Measurements from ENCODE around the gene SPRY1.

SPRY1 gene

GRCh38 chr4:123396307-123397143 lies at the start of gene SPRY1:
SPRY1 (plus strand) TSS chr4:123396795; CDS start chr4:123401592, 4,797 bp downstream.
- peak; percentile 18 for DNase-seq

- DNase-seq = no peak
Observed at GRCh38 chr4:123346951-123347350, 49.6 kb upstream of the SPRY1 start.

GRCh38 chr4:123348946-123349345 lies 47.6 kb upstream of the SPRY1 start:
- DNase-seq = no peak

GRCh38 chr4:123349421-123350190 lies 47.0 kb upstream of the SPRY1 start:
- DNase-seq = no peak

- no peak for DNase-seq
Observed at GRCh38 chr4:123350191-123350544, 46.4 kb upstream of the SPRY1 start.

- no peak for DNase-seq
Observed at GRCh38 chr4:123350726-123351125, 45.9 kb upstream of the SPRY1 start.

- no peak for DNase-seq
Observed at GRCh38 chr4:123351713-123352112, 44.9 kb upstream of the SPRY1 start.

GRCh38 chr4:123352240-123352945 lies 44.2 kb upstream of the SPRY1 start:
- DNase-seq = no peak

- DNase-seq = no peak
Observed at GRCh38 chr4:123352966-123353365, 43.6 kb upstream of the SPRY1 start.

- no peak for DNase-seq
Observed at GRCh38 chr4:123353656-123354055, 42.9 kb upstream of the SPRY1 start.

- DNase-seq = no peak
Observed at GRCh38 chr4:123354701-123355100, 41.9 kb upstream of the SPRY1 start.

- DNase-seq = no peak
Observed at GRCh38 chr4:123356921-123357320, 39.7 kb upstream of the SPRY1 start.

GRCh38 chr4:123359449-123360315 lies 36.9 kb upstream of the SPRY1 start:
- no peak for DNase-seq

- no peak for DNase-seq
Observed at GRCh38 chr4:123361195-123361861, 35.3 kb upstream of the SPRY1 start.

- DNase-seq = no peak
Observed at GRCh38 chr4:123362103-123362502, 34.5 kb upstream of the SPRY1 start.

- no peak for DNase-seq
Observed at GRCh38 chr4:123363729-123364128, 32.9 kb upstream of the SPRY1 start.

- DNase-seq = no peak
Observed at GRCh38 chr4:123364906-123365305, 31.7 kb upstream of the SPRY1 start.

- no peak for DNase-seq
Observed at GRCh38 chr4:123365412-123365811, 31.2 kb upstream of the SPRY1 start.

- DNase-seq = no peak
Observed at GRCh38 chr4:123366144-123366748, 30.3 kb upstream of the SPRY1 start.

GRCh38 chr4:123378794-123379193 lies 17.8 kb upstream of the SPRY1 start:
- no peak for DNase-seq

- no peak for DNase-seq
Observed at GRCh38 chr4:123379392-123379791, 17.2 kb upstream of the SPRY1 start.

Data from T1000 (cell line).